C4-2B (cell line): ENCODE data around the gene CSNK1A1.
"Not testable (repeated sequence)": the region's sequence is repeated elsewhere in the genome, so short reads cannot be mapped to it uniquely, and the experiment has no call there.

ENCODE experiments used
- H3K27ac ChIP-seq: fragments of 450-650 bp; 2 replicates; pipeline ENCODE4 v1.5.1; 2017
- CTCF ChIP-seq: fragments of 450-650 bp; conservative IDR thresholded peaks from 2 replicates; pipeline ENCODE4 v1.5.1; 2017; ENCODE audit warnings: mild to moderate bottlenecking
- ZFX ChIP-seq: fragments of 450-650 bp; IDR thresholded peaks from 2 replicates; pipeline ENCODE4 v1.6.1; 2017

Gene CSNK1A1

DNA sequence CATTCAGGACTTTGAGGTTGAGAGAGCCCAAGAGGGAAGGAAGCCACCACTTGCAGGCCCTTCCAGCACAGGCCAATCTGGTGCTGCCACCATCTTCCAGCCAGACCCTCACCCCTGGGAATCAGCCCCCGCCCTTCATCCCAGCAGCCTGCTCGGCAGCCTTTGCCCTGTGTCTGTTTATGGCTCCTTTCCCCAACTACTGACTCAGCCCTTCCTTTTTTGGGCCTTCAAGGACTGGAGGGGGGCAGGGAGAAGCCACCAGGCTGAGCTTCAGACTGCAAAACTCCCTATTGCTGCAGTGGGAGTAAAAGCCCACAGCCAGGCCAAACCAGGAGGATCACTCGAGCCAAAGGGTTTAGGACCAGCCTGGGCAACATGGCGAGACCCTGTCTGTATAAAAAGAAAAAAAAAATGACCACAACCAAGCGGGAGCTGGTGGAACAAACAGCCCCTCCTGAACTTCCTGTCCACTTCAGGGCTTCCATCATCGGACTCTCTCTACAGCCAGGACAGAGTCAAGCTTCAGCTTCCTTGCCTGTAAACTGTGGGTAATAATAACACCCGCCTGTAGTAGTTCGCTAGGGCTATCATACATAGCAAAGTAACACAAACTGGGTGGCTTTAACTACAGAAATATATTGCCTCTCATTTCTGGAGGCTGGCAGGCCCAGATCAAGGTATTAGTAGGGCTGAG, 86.3 kb downstream of the CSNK1A1 start:
- H3K27ac ChIP-seq = no peak overlapping the region
- TF ChIP-seq CTCF (no peak), ZFX (no peak)

GRCh38 chr5:149461907-149462306, 89.3 kb downstream of the CSNK1A1 start:
- H3K27ac ChIP-seq = not testable (repeated sequence)

GRCh38 chr5:149459891-149460290, 91.3 kb downstream of the CSNK1A1 start:
- TF ChIP-seq ZFX (no peak), CTCF (no peak)
- H3K27ac ChIP-seq = no peak overlapping the region

DNA sequence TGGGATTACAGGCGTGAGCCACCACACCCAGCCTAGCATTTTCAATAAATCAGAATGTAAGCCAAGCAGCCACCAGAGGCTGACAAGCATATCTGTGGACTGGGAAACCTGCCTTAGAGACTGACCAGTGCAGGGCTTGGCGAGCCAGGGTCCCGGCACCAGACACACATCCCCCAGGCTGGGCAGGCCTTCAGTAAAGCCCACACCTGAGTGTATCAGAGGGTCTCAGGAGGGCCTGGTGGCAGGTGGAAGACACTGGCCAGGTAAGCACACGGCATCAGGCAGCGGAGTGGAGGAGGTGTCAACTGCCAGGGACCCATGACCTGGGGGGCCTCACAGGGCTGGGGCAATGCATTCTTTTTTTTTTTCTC, 93.9 kb downstream of the CSNK1A1 start:
- TF ChIP-seq ZFX (no peak), CTCF (no peak)
- H3K27ac ChIP-seq = no peak overlapping the region

DNA sequence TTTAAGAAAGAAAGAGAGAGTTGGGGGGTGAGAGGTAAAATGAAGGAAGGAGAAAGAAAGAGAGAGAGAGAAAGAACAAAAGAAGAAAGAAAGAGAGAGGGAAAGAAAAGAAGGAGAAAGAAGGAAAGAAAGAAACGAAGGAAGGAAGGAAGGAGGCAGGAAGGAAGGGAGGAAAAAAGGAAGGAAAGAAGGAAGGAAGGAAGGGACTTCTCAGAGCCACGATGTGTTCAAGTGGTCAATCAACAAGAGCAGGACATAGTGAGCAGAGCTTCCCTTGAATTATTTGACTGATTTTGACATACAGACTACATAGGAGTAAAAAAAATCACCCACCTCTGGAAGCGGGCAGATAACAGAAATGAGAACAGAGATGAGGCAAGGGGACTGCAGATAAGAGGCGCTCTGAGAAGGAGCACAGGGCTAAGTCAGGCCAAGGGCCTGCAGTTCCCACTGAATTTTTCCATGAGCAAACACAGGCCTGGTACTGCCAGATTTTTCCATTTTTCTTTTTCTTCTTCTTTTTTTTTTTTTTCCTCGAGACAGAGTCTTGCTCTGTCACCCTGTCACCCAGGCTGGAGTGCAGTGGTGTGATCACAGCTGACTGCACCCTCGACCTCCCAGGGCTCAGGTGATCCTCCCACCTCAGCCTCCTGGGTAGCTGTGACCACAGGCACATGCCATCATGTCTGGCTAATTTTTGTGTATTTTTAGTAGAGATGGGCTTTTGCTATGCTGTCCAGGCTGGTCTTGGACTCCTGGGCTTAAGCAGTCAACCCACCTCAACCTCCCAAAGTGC, 94.4 kb downstream of the CSNK1A1 start:
- no peak overlapping the region for H3K27ac ChIP-seq
- TF ChIP-seq ZFX = no peak
- no peak for TF ChIP-seq CTCF

GRCh38 chr5:149455889-149456409, 95.3 kb downstream of the CSNK1A1 start:
- no peak overlapping the region for H3K27ac ChIP-seq
- TF ChIP-seq CTCF = no peak
- no peak for TF ChIP-seq ZFX

GRCh38 chr5:149453618-149454415, 97.4 kb downstream of the CSNK1A1 start:
- TF ChIP-seq ZFX (no peak), CTCF (no peak)
- H3K27ac ChIP-seq = no peak overlapping the region
